Activated CD4-positive, CD25-positive, alpha-beta regulatory T cell treated with anti-CD3 and anti-CD28 coated beads, Interleukin-2, amount 50 U/mL, for 72 hours (primary cell): ENCODE measurements around the gene KIFBP.
"Not testable (repeated sequence)": the region's sequence is repeated elsewhere in the genome, so short reads cannot be mapped to it uniquely, and the experiment has no call there.

Experiments used
- DNase-seq: peaks from one replicate; pipeline ENCODE4 v3.0.0; 2021

Gene KIFBP

GRCh38 chr10:68988530-68989316, at the start of gene KIFBP:
KIFBP (plus strand) TSS chr10:68988803; CDS start chr10:68988833, 30 bp downstream.
- DNase-seq = peak; percentile 67

- DNase-seq = no peak
Observed at GRCh38 chr10:68938884-68939283, 49.7 kb upstream of the KIFBP start.

DNA sequence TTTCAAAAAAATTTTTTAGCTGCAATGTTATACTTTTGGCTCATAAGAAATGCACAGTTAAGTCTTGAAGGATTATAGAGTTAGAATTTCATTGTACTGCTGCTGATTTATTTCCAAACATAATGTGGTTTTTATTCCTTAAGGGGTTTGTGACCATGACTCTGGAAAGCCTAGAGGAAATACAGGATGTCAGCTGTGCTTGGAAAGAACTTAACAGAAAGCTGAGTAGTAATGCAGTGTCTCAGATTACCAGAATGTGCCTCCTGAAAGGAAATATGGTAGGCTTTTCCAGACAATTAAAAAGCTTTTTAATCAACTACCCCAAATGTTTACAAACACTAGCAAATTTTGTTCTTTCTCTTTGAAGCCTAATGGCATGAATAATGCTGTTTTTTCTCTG, 47.7 kb upstream of the KIFBP start:
- DNase-seq = not testable (repeated sequence)

DNA sequence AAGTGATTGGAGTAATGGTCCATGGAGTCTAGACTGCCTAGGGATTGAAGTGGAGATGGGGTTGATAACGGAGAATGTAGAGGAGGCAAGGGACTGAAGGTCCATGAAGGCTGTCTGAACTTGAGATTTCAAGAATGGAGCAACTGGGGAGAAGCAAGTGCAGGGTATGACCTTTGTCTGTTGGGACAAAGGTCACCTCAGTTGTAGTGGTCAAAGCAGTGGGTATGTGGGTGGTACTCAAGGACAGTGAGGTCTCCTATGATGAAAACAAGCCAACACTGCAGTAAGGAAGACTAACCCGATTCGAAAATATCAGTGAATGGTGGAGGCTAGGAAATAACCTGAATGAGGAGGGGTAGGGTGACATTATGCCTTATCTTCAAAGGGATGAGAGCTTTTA, 38.0 kb upstream of the KIFBP start:
- DNase-seq = no peak

DNA sequence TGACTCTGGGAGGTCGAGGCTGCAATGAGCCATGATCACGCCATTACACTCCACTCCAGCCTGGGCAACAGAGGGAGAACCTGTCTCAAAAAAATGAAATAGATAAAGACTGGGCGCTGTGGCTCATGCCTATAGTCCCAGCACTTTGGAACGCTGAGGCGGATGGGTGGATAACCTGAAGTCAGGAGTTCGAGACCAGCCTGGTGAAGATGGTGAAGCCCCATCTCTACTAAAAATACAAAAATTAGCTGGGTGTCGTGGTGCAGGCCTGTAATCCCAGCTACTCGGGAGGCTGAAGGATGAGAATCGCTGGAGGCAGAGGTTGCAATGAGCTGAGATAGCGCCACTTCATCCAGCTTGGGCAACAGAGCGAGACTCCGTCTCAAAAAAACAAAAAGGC, 33.7 kb upstream of the KIFBP start:
- DNase-seq = no peak

DNA sequence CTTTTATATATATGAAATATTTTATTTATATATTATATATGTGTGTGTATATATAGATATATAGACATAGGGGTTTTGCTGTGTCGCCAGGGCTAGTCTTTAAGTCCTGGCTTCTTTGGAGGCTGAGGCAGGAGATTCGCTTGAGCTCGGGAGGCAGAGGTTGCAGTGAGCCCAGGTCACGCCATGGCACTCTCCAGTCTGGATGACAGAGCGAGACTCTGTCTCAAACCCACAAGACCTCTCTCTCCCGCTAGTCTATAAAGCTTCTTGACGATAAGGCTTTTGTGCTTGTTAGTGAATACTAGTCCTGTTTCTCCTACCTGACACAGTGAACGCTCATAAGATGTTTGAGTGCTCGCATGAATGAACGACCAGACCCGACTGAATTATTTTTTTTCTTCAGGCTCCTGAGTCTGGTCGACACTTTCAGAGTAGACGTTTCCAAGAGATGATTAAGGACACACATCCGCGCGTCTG, 33.2 kb upstream of the KIFBP start:
- DNase-seq = peak; percentile 34

DNA sequence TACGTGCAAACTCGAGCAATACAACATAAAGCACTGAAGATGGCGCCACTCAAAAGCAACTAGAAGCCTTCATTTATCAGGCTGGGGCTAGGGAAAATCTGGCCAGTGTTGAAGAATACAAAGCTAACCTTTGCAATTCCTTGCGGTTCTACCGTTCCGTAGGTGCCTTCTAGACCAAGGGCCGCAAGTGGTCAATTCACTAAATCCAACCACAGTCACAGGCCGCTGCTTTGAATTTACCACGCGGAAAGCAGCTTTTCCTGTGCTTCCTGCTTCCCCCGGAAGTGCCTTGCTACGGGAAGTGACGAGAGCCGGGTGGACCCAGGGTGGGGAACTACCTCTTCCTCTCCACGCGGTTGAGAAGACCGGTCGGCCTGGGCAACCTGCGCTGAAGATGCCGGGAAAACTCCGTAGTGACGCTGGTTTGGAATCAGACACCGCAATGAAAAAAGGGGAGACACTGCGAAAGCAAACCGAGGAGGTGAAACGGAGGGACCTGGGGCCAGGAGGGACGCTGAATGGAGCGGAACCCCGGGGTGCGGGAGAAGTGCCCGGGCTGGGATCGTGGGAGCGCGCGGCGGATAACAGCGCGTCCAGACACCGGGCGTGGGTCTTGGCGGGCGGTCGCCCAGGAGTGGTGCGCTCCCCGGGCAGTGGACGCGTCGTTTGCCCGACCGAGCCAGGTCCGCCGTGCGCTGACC, 32.6 kb upstream of the KIFBP start, which contains the start of gene DDX21:
Gene DDX21, plus strand, starts transcription at position 339 of the 701 bp plus-strand sequence. Its CDS starts 56 bp downstream, at position 395.
- DNase-seq = peak; percentile 81

GRCh38 chr10:68957284-68957615, 31.4 kb upstream of the KIFBP start:
- DNase-seq = no peak

DNA sequence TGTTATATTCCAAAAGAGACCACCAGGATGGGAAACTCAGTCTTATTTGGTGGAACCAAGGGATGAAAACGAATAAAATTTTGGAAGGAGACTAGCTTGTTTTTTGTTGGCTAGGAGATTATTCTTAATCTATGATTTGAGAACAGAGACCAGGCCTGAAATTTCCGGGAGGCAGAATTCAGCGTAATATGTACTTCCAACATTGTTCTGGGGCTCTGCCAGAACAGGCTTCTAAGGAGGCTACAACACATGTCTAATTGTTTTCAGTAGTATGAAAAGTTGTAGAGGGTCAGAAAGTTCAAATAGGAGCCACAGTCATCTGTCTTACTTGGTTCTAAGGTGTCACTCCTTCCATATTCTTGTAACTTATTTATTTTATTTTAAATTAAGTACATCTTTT, 30.9 kb upstream of the KIFBP start:
- DNase-seq = no peak

GRCh38 chr10:68959695-68960527, 28.7 kb upstream of the KIFBP start:
- DNase-seq = no peak

GRCh38 chr10:68963151-68963550, 25.5 kb upstream of the KIFBP start:
- no peak for DNase-seq

GRCh38 chr10:68973975-68974374, 14.6 kb upstream of the KIFBP start:
- DNase-seq = no peak

DNA sequence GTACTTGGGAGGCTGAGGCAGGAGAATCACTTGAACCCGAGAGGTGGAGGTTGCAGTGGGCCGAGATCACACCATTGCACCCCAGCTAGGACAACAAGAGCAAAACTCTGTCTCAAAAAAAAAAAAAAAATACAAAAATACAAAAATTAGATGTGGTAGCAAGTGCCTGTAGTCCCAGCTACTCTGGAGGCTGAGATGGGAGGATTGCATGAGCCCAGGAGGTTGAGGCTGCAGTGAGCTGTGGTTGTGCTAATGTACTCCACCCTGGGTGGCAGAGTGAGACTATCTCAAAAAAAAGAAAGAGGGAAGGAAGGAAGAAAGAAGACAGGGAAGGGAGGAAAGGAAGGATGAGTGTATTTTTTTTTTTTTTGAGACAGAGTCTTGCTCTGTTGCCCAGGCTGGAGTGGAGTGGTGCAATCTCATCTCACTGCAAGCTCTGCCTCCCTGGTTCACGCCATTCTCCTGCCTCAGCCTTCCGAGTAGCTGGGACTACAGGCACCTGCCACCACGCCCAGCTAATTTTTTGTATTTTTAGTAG, 12.6 kb upstream of the KIFBP start:
- not testable (repeated sequence) for DNase-seq

- not testable (repeated sequence) for DNase-seq
Observed at GRCh38 chr10:68979738-68980137, 8.9 kb upstream of the KIFBP start.

DNA sequence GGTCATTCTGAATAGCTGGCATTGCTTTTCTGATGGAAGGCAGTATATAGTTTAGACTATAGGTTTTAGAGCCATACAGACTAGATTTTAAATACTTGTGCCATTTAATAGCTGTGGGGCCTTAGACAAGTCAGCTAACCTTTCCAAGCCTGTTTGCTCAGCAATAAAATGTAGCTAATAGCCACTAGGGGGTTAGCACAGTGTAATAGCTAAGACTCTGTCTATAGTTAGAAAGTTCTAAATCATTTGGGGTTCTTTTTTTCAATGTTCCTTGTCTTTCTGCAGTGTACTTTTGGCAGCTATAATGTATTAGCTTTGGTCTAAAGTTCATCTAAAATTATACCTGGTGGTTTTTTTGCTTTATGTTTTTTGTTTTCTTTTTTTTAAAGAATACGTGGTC, 7.5 kb upstream of the KIFBP start:
- no peak for DNase-seq

DNA sequence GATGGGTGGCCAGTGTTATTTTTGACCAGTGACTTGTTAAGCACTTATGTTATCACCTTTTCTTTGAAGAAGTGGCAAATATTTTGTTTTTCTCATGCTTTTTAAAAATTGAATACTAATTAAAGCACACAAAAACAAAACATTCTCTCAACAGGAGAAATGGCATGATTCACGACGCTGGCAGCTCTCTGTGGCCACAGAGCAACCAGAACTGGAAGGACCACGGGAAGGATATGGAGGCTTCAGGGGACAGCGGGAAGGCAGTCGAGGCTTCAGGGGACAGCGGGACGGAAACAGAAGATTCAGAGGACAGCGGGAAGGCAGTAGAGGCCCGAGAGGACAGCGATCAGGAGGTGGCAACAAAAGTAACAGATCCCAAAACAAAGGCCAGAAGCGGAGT, 6.2 kb upstream of the KIFBP start:
- DNase-seq = no peak

DNA sequence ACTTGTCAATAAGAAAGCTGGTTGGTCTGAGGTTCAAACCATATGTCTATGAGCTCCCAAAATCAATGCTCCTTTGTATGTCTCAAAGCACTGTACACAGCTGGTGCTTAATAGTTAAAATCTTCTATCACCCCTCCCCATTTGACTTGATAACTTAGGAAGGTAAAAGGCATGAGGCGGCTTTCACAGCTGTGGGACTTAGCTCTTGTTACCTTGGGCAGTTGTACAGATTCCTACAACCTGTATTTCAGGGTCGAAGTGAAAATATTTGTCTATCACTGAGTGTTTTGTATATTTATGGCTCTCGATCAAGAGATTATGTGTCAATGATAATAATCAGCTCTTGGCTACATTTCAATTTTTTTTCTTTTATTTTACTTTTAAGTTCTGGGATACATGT, 992 bp upstream of the KIFBP start:
- DNase-seq = no peak

DNA sequence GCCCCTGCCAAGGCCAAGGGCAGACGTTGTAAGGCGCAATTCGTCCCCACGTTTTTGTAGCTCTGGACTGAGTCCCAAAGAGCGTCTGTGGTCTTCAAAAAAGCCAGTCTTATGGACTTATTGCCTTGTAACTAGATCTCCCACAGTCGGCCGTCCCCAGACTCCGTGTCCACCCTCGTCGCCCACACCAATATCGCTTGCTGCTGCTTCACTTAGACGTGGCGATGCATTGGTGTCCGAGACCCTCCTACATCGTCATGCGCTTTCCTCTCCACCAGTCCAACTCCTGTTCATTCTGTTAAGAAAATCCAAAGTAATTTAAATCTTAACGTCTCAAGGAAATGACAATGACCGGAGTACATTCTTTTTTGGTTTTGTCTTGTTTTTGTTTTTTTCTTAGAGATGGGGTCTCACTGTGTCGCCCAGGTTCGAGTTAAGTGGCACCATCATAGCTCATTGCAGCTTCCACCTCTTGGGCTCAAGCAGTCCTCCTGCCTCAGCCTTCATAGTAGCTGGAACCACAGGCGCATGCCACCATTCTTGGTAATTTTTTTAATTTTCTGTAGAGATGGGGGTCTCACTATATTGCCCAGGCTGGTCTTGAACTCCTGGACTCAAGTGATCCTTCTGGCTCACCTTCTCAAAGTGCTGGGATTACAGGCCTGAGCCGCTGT, 851 bp downstream of the KIFBP start:
- no peak for DNase-seq

DNA sequence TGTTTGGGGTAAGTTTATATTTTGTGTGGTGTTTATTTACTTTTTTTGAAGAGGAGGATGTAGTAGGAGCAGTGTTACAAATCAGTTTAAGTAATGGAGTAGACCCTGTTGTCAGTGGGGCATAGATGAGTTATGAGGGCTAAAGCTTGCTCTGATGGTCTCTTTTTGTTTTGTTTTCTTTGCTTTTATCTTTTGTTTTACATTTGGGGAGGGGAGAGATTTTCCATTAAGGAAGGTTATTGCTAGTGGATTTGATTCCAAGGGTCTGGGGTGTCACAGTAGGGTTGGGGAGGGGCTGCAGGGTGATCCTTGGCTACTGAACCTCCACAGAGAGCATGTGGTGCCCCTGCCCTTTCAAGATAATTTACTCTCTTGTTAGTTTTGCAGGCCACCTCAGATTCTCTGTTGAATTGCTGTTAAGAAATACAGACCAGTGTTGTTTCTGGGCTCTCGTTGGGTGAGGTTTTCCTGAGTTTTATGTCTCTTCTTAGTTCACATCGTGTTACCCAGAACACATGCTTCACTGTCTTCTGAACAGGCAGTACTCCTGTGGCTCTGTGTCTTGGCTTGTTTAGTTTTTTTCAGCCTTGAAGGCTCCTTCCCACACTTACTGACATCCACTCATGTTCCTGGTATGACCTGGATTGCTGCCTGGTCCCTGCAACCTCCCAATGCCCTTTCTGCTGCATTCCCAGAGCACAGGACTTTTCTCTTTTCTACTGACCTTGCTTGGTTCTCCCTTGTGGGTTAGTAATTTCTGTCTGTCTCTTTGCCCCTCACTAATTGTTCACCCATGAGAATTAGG, 4.2 kb downstream of the KIFBP start:
- DNase-seq = no peak

DNA sequence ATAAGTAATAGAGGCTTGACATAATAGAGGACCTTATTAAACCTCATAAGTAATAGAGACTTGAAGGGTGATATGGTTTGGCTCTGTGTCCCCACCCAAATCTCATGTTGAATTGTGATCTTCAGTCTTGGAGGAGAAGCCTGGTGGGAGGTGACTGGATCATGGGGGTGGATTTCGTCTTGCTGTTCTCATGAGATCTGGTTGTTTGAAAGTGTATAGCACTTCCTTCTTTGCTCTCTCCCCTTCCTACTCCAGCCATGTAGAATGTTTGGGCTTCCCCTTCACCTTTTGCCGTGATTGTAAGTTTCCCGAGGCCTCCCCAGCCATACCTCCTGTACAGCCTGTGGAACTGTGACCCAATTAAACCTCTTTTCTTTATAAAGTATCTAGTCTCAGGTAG, 8.6 kb downstream of the KIFBP start:
- no peak for DNase-seq

DNA sequence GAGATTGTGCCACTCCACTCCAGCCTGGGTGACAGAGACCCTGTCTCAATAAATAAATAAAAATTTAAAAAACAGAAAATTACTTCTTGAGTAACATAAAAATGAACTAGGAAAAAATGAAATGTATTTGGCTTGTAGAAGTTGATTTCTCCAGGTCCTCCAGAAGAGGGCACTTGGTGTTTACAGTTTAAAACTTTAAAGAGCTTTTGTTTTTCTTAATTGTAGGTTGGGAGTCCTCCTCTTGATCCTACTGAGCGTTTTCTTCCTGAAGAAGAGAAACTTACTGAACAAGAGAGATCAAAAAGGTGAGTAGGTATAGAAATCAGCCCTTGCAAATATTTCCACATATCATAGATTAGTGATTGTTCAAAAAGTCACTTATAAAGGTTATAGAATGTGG, 16.2 kb downstream of the KIFBP start:
- DNase-seq = no peak
